Prostate gland (tissue), 2 donors: ENCODE results near the gene MRPS23.

Experiments used
- CTCF ChIP-seq, 4 experiments: fragments of 200-600 bp in 2 of 4; fragments of 450-650 bp in 2 of 4; sonication (generic) in 2 of 4; IDR thresholded peaks; 1 replicate in 3 of 4; 2 replicates in 1 of 4; pipeline ENCODE4 v1.5.1; 2016 to 2019; ENCODE audit warnings: antibody characterized with exemption in 4 of 4, mild to moderate bottlenecking in 2 of 4, moderate library complexity in 2 of 4
- POLR2A ChIP-seq: fragments of 450-650 bp; IDR thresholded peaks from one replicate; pipeline ENCODE4 v1.6.1; 2016; ENCODE audit warnings: antibody characterized with exemption, mild to moderate bottlenecking
- POLR2AphosphoS5 ChIP-seq: sonication (generic); formaldehyde crosslinking; IDR thresholded peaks from one replicate; pipeline ENCODE4 v1.6.1; 2017; ENCODE audit warnings: antibody characterized with exemption

DNA sequence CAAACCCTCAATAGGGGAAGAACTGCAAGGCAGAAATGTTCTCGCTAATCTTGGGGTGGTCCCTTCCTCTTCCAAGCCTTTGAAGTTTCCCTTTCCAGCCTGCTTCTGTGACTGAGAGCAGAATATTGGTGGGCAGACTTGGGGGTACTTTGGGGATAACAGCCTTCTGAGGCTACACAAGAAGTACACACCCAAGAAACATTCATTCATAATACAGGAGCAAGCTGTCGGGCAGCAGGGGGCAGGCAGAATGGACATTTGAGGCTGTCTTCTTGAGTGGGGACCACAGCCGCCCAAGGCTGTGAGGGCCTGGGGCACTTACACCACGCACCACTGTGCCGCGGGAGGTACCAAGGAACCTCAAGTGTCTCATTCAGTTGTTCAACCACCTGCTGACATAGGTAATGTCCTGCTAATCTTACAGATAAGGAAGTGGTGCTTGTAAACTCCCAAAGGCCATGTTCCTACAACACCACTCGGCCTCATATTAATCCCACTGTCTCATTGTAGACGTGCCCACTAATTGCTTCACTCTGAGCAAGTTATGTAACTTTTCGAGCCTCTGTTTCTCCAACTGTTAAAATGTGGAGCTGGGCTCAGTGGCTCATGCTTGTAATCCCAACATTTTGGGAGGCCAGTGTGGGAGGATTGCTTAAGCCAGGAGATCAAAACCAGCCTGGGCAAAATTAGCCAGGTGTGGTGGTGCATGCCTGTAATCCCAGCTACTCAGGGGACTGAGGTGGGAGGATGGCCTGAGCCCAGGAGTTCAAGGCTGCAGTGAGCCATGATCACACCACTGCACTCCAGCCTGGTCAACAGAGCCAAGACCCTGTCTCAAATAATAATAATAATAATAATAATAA lies 2.5 kb upstream of the MRPS23 start:
- TF ChIP-seq CTCF (IDR thresholded peaks at IDR 0.05): no peak
- TF ChIP-seq POLR2A: no peak
- no peak for TF ChIP-seq POLR2AphosphoS5
